Measurements from ENCODE around the gene CDIPT.
"Not testable (repeated sequence)": the region's sequence is repeated elsewhere in the genome, so short reads cannot be mapped to it uniquely, and the experiment has no call there.

Gene CDIPT

GRCh38 chr16:29857133-29857760, 5.8 kb downstream of the CDIPT start:
- no peak for DNase-seq

- DNase-seq, result no peak
These were observed 8.4 kb downstream of the CDIPT start for GRCh38 chr16:29854520-29855100.

GRCh38 chr16:29852654-29853053, 10.4 kb downstream of the CDIPT start:
- DNase-seq, result no peak

GRCh38 chr16:29850998-29851397, 12.0 kb downstream of the CDIPT start:
- DNase-seq, result no peak

- no peak for DNase-seq
These were observed 13.5 kb downstream of the CDIPT start for GRCh38 chr16:29849505-29849904.

- DNase-seq, result peak; percentile 75 to 85
These were observed 14.4 kb downstream of the CDIPT start for GRCh38 chr16:29848420-29849297.

GRCh38 chr16:29845656-29846055, 17.4 kb downstream of the CDIPT start:
- no peak for DNase-seq

- no peak for DNase-seq
These were observed 18.3 kb downstream of the CDIPT start for GRCh38 chr16:29844575-29845331.

GRCh38 chr16:29843931-29844330, 19.1 kb downstream of the CDIPT start:
- no peak for DNase-seq

- no peak for DNase-seq
These were observed 20.2 kb downstream of the CDIPT start for GRCh38 chr16:29842732-29843346.

GRCh38 chr16:29841631-29842030, 21.4 kb downstream of the CDIPT start:
- no peak for DNase-seq

- no peak for DNase-seq
These were observed 22.8 kb downstream of the CDIPT start for GRCh38 chr16:29840240-29840639.

GRCh38 chr16:29839822-29840221, 23.2 kb downstream of the CDIPT start:
- DNase-seq, result no peak

GRCh38 chr16:29837841-29838240, 25.2 kb downstream of the CDIPT start:
- no peak for DNase-seq

GRCh38 chr16:29836623-29837022, 26.4 kb downstream of the CDIPT start:
- no peak for DNase-seq

- DNase-seq, result no peak
These were observed 27.1 kb downstream of the CDIPT start for GRCh38 chr16:29835926-29836325.

GRCh38 chr16:29834079-29834478, 28.9 kb downstream of the CDIPT start:
- DNase-seq, result no peak

GRCh38 chr16:29833219-29833618, 29.8 kb downstream of the CDIPT start:
- not testable (repeated sequence) for DNase-seq

GRCh38 chr16:29831490-29831889, 31.5 kb downstream of the CDIPT start:
- DNase-seq, result no peak

GRCh38 chr16:29830774-29831173, 32.3 kb downstream of the CDIPT start:
- DNase-seq, result no peak

- DNase-seq, result no peak
These were observed 36.7 kb downstream of the CDIPT start for GRCh38 chr16:29826342-29826695.

- DNase-seq, result peak in 1 of 2 experiments; percentile 40
These were observed 37.6 kb downstream of the CDIPT start for GRCh38 chr16:29825145-29826044.
